EL (cell line): ENCODE results near the gene MT3.

Experiments used
- DNase-seq: peaks from one replicate; pipeline ENCODE4 v3.0.0-alpha.2; 2016

The MT3 gene

GRCh38 chr16:56631832-56632155 lies 42.5 kb downstream of the MT3 start:
- DNase-seq = no peak

- peak; percentile 28 for DNase-seq
Observed at GRCh38 chr16:56632156-56632847, 43.0 kb downstream of the MT3 start, which contains the start of gene MT1M. MT1M (plus strand) TSS chr16:56632659; CDS start chr16:56632732, 73 bp downstream.

- DNase-seq = no peak
Observed at GRCh38 chr16:56632848-56633365, 43.6 kb downstream of the MT3 start.

GRCh38 chr16:56633535-56633934 lies 44.2 kb downstream of the MT3 start:
- DNase-seq = no peak

DNA sequence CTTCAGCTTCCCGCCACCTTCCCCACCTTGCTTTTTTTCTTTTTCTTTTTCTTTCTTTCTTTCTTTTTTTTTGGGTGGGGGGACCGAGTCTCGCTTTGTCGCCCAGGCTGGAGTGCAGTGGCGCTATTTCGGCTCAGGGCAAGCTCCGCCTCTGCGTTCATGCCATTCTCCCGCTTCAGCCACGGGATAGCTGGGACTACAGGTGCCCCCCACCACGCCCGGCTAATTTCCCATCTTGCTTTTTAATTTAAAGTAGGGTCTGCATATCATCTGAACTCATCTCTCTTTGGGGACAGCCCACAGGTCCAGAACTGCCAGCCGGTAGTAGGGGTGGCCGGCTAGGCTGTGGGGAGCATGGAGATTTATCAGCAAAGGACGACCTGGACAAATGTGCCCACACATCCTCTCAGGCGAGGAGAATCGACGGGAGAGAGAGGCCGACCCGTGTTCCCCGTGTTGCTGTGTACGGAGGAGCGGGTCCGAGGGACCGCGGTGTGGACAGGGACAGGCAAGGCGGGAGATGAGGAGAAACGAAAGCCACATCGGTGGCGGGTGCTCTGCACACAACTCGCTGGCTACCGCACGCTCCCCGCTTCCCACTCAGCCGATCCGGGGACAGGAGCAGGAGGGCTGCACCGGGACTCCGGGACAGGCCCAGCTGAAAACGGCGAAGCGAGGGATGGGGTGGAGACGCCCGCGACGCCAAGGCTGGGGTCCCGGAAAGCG lies 45.5 kb downstream of the MT3 start:
- DNase-seq = no peak

DNA sequence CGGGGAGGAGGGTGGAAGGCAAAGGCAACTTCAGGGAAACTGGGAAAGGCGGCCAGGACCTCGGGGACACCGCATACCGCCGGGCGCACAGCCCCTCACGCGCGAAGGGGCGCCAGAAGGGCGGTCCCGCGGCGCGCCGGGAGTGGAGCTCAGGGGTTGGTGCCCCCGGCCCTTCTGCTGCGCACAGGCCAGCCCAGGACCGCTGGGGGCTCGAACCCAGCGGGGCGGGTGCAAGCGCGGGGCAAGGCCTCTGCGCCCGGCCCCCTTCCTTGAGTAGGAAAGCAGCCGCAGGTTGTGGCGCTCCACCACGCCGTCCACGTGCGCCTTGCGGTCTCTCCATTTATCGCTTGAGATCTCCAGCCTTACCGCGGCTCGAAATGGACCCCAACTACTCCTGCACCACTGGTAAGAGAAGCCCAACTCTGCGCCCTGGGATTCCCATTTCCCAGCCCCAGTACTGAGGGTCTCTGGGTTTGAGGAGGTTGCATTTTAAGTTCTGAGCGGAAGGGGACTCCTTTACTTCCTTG lies 46.2 kb downstream of the MT3 start:
- no peak for DNase-seq

DNA sequence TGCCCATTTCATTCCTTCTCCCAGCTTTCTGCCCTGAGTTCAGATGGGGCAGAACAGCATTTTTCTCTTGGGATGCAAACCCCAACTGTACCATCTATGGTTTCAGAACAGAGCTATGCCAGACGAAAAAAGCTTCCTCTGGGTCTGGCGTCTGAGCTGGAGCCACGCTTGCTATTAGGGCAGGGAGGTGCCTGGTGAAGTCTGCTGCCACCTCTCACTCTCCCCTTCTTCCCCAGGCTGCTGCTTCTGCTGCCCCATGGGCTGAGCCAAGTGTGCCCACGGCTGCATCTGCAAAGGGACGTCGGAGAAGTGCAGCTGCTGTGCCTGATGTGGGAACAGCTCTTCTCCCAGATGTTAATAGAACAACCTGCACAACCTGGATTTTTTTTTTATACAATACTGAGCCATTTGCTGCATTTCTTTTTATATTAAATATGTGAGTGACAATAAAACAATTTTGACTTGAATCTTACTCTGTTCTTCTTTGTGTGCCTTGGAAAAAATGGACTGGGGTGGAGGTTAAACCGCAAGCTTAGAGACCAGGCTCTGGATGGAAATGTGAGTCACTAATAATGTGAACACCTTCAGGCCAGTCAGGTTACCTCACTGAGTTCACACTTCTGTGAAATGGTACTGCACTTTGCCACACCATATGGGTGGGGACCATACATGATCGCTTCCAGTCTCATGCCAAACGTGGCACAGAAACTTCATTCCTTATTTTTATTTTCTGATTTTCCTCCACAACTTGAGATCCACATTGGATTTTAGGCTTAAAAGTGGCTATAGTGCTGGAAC lies 47.5 kb downstream of the MT3 start:
- DNase-seq = no peak

DNA sequence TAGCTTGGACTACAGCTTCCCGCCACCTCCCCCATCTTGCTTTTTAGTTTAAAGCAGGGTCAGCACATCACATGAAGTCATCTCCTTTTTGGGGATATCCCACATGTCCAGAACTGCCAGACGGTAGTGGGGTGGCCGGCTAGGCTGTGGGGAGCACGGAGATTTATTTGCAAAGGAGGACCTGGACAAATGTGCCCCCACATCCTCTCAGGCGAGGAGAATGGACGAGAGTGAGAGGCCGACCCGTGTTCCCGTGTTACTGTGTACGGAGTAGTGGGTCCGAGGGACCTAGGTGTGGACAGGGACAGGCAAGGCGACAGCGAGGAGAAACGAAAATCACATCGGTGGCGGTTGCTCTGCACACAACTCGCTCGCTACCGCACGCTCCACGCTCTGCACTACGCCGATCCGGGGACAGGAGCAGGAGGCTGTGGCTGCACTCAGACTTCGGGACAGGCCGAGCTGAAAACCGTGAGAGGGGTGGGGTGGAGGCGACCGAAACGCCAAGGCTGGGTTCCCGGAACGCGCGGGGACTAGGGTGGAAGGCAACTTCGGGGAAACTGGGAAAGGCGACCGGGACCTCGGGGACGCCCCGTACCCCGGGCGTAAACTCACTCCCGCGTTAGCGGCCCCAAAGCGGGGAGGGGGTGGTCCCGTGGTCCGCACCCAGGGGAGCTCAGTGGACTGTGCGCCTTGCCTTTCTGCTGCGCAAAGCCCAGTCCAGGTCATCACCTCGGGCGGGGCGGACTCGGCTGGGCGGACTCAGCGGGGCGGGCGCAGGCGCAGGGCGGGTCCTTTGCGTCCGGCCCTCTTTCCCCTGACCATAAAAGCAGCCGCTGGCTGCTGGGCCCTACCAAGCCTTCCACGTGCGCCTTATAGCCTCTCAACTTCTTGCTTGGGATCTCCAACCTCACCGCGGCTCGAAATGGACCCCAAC lies 48.8 kb downstream of the MT3 start, which contains the start of gene MT1A:
MT1A (plus strand) TSS at position 853 of the 937 bp plus-strand sequence; CDS start at position 926, 73 bp downstream.
- peak; percentile 59 for DNase-seq

- DNase-seq = no peak
Observed at GRCh38 chr16:56639045-56639444, 49.7 kb downstream of the MT3 start.

- DNase-seq = no peak
Observed at GRCh38 chr16:56640076-56640475, 50.7 kb downstream of the MT3 start.
